LNCAP (cell line): ENCODE data around the gene TNFRSF25.

Experiments
- TF ChIP-seq, protein P1 (sequence below): fragments of 450-650 bp; IDR thresholded peaks from 2 replicates; pipeline ENCODE4 v1.5.1; 2017; ENCODE audit warnings: mild to moderate bottlenecking

The TNFRSF25 gene

DNA sequence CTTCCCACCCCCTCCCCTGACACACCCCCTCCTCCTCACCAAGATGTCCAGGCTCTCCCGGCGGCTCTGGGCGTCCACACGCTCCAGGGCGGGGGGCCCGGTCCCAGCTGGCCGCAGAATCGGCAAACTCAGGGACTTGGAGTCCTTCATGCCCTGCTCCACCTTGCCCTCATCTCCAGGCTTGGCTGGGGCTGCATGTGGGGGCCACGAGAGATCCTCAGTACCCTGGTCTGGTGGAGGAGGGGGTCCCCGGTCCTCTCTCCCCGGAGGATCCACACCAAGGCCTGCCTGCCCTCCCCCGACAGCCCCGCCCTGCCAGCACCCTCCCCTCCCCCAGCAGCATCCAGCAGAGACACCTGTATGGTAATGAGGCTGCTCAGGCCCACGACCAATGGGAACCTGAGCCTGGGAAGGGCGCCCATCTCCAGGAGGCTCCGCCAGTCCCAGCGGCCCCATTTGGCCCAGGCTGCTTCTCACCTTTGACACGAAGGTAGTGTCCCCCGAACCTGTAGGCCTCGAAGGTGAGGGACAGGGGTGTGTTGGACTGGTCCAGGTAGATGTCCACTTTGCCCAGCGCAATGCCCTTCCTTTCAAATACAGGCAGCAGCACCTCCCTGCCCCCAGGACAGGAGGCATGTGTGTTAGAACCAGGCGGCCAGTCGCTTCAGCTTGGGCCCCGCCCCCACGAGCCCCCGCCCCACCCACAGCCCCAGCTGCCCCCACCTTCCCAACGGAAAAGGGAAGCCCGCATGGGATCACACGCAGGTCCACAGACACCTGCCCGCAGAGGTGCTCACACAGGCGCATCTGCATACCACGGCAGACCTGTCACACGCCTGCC lies 8.2 kb upstream of the TNFRSF25 start:
- TF ChIP-seq, protein P1, sequence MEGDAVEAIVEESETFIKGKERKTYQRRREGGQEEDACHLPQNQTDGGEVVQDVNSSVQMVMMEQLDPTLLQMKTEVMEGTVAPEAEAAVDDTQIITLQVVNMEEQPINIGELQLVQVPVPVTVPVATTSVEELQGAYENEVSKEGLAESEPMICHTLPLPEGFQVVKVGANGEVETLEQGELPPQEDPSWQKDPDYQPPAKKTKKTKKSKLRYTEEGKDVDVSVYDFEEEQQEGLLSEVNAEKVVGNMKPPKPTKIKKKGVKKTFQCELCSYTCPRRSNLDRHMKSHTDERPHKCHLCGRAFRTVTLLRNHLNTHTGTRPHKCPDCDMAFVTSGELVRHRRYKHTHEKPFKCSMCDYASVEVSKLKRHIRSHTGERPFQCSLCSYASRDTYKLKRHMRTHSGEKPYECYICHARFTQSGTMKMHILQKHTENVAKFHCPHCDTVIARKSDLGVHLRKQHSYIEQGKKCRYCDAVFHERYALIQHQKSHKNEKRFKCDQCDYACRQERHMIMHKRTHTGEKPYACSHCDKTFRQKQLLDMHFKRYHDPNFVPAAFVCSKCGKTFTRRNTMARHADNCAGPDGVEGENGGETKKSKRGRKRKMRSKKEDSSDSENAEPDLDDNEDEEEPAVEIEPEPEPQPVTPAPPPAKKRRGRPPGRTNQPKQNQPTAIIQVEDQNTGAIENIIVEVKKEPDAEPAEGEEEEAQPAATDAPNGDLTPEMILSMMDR, result no peak

DNA sequence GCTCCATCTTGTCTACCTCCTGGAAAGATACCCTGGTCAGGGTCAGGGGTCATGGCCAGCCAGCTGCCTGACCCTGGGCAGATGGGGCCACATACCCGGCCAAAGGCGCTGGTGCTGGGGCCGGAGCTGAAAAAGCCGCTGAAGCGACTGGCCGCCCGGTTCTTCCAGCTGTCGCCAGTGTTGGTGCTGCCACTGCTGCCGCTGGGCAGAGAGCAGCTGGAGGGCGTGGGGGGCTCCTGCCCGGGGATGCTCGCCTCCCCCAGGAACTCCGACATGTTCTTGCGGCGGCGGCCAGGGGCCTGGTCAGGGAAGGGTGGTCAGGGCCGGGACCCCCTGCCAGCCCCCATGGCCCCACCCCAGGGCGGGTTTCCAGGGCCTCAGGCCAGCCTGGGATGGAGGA lies 7.2 kb upstream of the TNFRSF25 start:
- TF ChIP-seq, protein P1, result no peak

DNA sequence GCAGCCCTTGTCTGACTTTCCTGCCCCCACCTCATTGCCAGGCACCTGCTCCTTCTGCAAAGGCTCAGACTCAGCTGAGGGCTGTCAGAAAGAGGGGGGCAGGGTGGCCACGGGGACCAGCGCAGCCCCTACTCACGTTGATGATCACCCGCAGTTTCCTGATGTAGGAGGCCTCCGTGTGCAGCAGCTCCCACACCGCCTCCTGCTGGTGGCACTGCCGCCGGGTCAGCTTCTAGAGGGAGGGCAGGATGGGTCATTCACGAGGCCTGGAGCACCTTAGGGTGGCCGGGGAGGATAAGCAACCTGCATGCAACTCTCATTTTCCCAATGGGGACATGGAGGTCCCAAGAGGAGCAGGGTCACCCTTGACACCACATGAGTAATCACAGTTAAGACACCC lies 6.4 kb upstream of the TNFRSF25 start:
- TF ChIP-seq, protein P1, result peak; percentile 47

DNA sequence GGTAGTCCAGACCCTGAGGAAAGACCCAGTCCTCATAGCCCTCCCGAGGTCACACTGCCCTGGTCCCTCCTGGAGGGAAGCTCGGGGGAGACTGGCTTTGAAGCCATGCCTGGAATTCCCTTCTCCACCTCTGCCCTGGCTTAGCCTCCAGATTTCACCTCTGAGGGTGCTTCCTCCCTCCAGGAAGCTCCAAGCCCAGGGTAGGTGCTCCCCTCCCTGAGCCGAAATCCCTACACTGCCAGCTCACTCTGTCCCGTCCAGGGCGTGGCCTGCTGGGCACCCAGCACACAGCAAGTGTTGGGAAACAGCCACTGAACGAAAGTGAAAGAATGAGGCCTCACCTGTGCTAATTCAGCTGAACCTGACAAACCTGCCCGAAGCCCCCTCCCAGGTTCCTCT lies 6.0 kb upstream of the TNFRSF25 start:
- TF ChIP-seq, protein P1, result no peak

DNA sequence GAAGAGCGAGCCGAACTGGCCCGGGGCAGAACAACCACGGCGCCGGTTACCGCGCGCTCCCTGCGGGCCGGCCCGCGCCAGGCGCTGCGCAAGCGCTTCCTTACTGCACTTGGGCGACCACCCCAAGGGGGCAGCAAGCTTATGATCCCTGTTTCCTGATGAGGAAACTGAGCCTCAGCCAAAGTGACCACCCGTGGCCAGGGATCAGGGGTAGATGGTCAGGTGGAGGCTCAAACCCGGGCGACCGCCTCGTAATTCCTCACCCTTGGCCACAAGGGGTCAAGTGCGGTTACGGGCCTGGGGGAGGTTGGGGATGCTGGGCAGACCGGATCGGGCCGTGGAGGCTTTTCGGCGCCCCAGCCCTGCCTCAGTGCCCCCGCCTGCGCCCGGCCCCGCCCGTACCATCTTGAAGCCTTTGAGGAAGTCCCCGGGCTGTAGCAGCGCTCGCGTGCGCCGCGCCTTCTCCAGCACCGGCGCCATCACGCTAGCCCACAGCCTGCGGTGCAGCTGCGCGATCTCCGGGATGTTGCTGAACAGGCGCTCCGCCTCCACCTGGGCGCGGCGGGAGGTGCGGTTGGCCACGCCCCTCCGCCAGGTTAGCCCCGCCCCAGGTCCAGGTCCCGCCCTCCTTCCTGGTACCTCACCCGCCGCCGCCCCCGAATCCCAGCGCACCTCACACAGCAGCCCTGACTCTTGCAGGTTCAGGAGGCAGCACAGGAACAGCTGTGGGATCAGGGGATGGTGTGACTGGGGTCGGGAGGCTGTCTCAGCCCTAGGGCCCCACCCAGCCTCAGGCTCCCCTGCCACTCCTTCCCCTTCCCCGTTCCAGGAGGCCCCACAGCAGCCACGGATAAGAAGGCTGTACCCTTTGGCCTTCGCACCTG lies 5.4 kb upstream of the TNFRSF25 start:
- TF ChIP-seq, protein P1, result no peak

DNA sequence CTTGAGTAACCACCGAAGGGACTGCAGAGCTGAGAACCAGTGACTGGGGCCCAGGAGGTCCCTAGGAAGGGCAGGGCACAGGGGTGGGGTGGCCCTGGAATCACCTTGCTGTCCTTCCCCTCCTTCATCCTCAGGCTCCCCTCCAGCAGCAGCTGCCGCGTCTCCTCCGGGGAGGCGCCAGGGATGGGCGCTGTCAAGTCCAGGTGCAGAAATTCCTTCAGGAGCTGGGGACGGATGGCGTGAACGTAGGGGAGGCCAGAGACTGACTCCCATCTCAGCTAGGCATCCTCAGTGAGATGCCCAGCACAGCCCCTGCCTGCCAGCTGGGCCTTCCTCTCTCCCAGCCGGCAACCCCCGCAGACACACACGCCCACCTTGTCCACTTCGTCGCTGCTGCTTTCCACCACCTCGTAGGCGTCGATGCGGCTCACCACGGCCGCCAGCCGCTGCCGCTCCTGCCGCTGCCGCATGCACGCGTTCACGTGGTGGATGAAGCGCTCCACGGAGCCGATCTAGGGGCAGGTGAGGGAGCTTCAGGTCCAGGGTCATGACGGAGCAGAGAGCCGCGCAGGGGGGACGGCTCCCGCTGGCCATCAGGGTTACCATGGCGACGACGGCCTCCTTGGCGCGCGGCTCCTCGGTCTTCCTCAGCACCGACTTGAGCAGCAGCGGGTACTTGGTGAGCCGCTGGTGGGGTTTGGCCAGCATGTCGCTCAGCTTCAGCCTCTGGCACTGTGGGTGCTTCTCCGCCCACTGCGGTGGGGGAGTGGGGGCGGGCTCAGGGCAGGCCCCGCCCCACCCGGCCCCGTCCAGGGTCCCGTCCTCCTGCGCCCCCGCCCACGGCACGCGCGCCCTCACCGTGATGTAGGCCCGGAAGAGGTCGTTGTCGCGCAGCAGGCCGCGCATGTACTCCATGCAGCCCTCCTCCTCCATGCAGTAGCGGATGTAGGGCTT lies 4.4 kb upstream of the TNFRSF25 start:
- TF ChIP-seq, protein P1, result no peak
